Tibial nerve (tissue), 4 donors: ENCODE measurements around the gene RHBDL1. TPM values are rescaled to one million over a fixed set of nuclear protein-coding genes. Genes with fewer than 3 reads are reported as not detected.
A peak's percentile ranks its signal among the peaks of the same experiment; 100 is the strongest.

Experiments used
- DNase-seq, 2 donors: peaks; one replicate each; pipeline ENCODE4 v3.0.0-alpha.2; 2019; ENCODE audit warnings: low spot score in 2 of 2
- H3K27ac ChIP-seq, 4 donors: fragments of 200-600 bp; sonication (generic) in 3 of 4; one replicate each; pipeline ENCODE4 v1.5.1; 2017 to 2019; ENCODE audit warnings: mild to moderate bottlenecking in 1 of 4
- H3K27me3 ChIP-seq, 2 donors: fragments of 200-600 bp; sonication (generic) in 1 of 2; one replicate each; pipeline versions ENCODE4 v1.5.1 to v1.6.0; 2017 to 2019
- H3K36me3 ChIP-seq, 3 donors: fragments of 200-600 bp; sonication (generic); one replicate each; pipeline ENCODE4 v1.5.1; 2018 to 2019
- H3K4me1 ChIP-seq, 4 donors: fragments of 200-600 bp; sonication (generic) in 3 of 4; one replicate each; pipeline ENCODE4 v1.5.1; 2017 to 2019
- H3K4me3 ChIP-seq, 4 donors: fragments of 200-600 bp; sonication (generic) in 3 of 4; one replicate each; pipeline ENCODE4 v1.5.1; 2017 to 2019; ENCODE audit warnings: mild to moderate bottlenecking in 1 of 4, moderate library complexity in 1 of 4
- H3K9me3 ChIP-seq, 4 donors: fragments of 200-600 bp; sonication (generic) in 3 of 4; one replicate each; pipeline ENCODE4 v1.5.1; 2017 to 2019
- EP300 ChIP-seq, 2 donors: sonication (generic); formaldehyde crosslinking; IDR thresholded peaks; one replicate each; pipeline ENCODE4 v1.6.1; 2017; ENCODE audit warnings: antibody characterized with exemption in 2 of 2, mild to moderate bottlenecking in 1 of 2
- POLR2A ChIP-seq, 2 donors: fragments of 450-650 bp; IDR thresholded peaks; one replicate each; pipeline ENCODE4 v1.6.1; 2017; ENCODE audit warnings: antibody characterized with exemption in 2 of 2, mild to moderate bottlenecking in 2 of 2, moderate library complexity in 2 of 2
- WGBS, 2 donors: methylation state at CpG; one replicate each; pipeline ENCODE4 v1.1.5; 2018; 5-methylcytosine and 5-hydroxymethylcytosine counted together
- total RNA-seq, 4 donors: library from RNA; depleted of rRNA; stranded (reverse); fragments of >200 nt; gene quantifications; one replicate each; pipeline ENCODE4 v1.1.0, GENCODE V29; 2016
- TF ChIP-seq, protein P1 (sequence below), 5 experiments: fragments of 200-600 bp in 3 of 5; fragments of 450-650 bp in 2 of 5; sonication (generic) in 3 of 5; IDR thresholded peaks; one replicate each; pipeline ENCODE4 v1.5.1; 2016 to 2019; ENCODE audit warnings: antibody characterized with exemption in 5 of 5, mild to moderate bottlenecking in 3 of 5, moderate library complexity in 2 of 5

The RHBDL1 gene
- total RNA-seq, 4 donors from 2014 or later = 0.90 to 3.5 (median 1.9) TPM

- WGBS, 2 donors = 91 to 92% methylated on average over 29 to 33 of the region's 33 CpGs
- no peak for DNase-seq
- Histone ChIP-seq H3K27me3 (no peaks in the 10 kb centered on the region), H3K36me3 (peaks cover 2 to 57% (median 3%) of the 10 kb centered on the region in 3 donors), H3K4me3 (no peak overlapping the region), H3K4me1 (peaks cover 0 to 44% (median 25%) of the 10 kb centered on the region in 4 donors), H3K9me3 (no peaks in the 10 kb centered on the region), H3K27ac (peak overlapping the region in 2 of 4 donors; percentile 76 to 87)
- TF ChIP-seq POLR2A (IDR thresholded peaks at IDR 0.05) = no peak
- TF ChIP-seq EP300 (IDR thresholded peaks at IDR 0.05) = no peak
- TF ChIP-seq, protein P1, sequence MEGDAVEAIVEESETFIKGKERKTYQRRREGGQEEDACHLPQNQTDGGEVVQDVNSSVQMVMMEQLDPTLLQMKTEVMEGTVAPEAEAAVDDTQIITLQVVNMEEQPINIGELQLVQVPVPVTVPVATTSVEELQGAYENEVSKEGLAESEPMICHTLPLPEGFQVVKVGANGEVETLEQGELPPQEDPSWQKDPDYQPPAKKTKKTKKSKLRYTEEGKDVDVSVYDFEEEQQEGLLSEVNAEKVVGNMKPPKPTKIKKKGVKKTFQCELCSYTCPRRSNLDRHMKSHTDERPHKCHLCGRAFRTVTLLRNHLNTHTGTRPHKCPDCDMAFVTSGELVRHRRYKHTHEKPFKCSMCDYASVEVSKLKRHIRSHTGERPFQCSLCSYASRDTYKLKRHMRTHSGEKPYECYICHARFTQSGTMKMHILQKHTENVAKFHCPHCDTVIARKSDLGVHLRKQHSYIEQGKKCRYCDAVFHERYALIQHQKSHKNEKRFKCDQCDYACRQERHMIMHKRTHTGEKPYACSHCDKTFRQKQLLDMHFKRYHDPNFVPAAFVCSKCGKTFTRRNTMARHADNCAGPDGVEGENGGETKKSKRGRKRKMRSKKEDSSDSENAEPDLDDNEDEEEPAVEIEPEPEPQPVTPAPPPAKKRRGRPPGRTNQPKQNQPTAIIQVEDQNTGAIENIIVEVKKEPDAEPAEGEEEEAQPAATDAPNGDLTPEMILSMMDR (IDR thresholded peaks at IDR 0.05) = no peak
Measured at GRCh38 chr16:628321-629061, 47.0 kb upstream of the RHBDL1 start.

DNA sequence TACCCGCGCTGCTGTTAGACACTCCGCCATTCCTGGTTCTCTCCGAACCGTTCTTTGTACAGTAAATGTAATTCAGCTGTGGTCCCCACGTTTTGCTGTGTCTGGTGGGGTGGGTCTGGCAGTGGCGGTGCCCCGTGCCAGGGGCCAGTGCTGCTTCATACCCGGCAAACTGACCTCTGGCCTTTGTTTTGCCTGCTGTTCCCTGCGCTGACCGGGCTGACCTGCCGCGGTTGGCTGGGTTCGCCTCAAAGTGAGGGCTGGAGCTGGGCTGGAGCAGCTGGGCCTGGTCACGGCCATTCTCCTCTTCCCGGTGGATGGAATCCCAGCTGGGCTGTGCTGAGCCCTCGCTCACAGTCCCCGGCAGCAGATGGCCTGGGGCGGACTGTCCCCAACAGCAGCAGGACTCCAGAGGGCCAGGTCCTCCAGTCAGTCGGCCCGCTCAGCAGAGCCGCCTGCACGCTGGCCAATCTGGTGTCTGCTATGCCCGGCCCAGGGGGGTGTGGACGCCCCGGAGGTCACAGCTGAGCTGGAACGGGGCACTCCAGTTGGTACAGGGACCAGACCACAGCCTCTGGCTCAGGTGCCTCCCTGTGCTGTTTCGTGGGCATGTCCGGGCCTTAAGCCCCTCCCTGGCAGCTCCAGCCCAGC is 46.2 kb upstream of the RHBDL1 start:
- H3K27me3 ChIP-seq = no peaks in the 10 kb centered on the region
- no peaks in the 10 kb centered on the region for H3K9me3 ChIP-seq
- DNase-seq = no peak
- H3K27ac ChIP-seq = peak overlapping the region; percentile 22 to 87 (median 66)
- peaks cover 0 to 46% (median 25%) of the 10 kb centered on the region in 4 donors for H3K4me1 ChIP-seq
- no peak overlapping the region for H3K4me3 ChIP-seq
- TF ChIP-seq EP300 (IDR thresholded peaks at IDR 0.05) = no peak
- TF ChIP-seq POLR2A (IDR thresholded peaks at IDR 0.05) = no peak
- TF ChIP-seq, protein P1 (IDR thresholded peaks at IDR 0.05) = no peak
- WGBS, 2 donors = 53 to 56% methylated on average over 14 to 20 of the region's 29 CpGs
- H3K36me3 ChIP-seq = peaks cover 3 to 65% (median 4%) of the 10 kb centered on the region in 3 donors

- Histone ChIP-seq H3K27ac (peak overlapping the region in 3 of 4 donors; percentile 56 to 87 (median 76)), H3K9me3 (no peaks in the 10 kb centered on the region), H3K4me3 (no peak overlapping the region), H3K4me1 (peaks cover 0 to 52% (median 27%) of the 10 kb centered on the region in 4 donors), H3K36me3 (peaks cover 3 to 69% (median 4%) of the 10 kb centered on the region in 3 donors), H3K27me3 (no peaks in the 10 kb centered on the region)
- DNase-seq = no peak
- 15 to 19% methylated on average over 4 to 7 of the region's 11 CpGs for WGBS, 2 donors
- no peak for TF ChIP-seq POLR2A (IDR thresholded peaks at IDR 0.05)
- TF ChIP-seq EP300 (IDR thresholded peaks at IDR 0.05) = no peak
- TF ChIP-seq, protein P1 (IDR thresholded peaks at IDR 0.05) = no peak
Measured at GRCh38 chr16:629833-630248, 45.6 kb upstream of the RHBDL1 start.

- TF ChIP-seq EP300 (IDR thresholded peaks at IDR 0.05) = peak in 1 of 2 donors; percentile 61
- no peak for TF ChIP-seq POLR2A (IDR thresholded peaks at IDR 0.05)
- Histone ChIP-seq H3K27ac (peak overlapping the region in 3 of 4 donors; percentile 56 to 87 (median 76)), H3K36me3 (peaks cover 3 to 65% (median 4%) of the 10 kb centered on the region in 3 donors), H3K9me3 (no peaks in the 10 kb centered on the region), H3K4me1 (peaks cover 0 to 57% (median 32%) of the 10 kb centered on the region in 4 donors), H3K27me3 (no peaks in the 10 kb centered on the region), H3K4me3 (no peak overlapping the region)
- 17 to 30% methylated on average over 19 to 20 of the region's 29 CpGs for WGBS, 2 donors
- DNase-seq = no peak
Measured at GRCh38 chr16:630249-630814, 45.1 kb upstream of the RHBDL1 start.

DNA sequence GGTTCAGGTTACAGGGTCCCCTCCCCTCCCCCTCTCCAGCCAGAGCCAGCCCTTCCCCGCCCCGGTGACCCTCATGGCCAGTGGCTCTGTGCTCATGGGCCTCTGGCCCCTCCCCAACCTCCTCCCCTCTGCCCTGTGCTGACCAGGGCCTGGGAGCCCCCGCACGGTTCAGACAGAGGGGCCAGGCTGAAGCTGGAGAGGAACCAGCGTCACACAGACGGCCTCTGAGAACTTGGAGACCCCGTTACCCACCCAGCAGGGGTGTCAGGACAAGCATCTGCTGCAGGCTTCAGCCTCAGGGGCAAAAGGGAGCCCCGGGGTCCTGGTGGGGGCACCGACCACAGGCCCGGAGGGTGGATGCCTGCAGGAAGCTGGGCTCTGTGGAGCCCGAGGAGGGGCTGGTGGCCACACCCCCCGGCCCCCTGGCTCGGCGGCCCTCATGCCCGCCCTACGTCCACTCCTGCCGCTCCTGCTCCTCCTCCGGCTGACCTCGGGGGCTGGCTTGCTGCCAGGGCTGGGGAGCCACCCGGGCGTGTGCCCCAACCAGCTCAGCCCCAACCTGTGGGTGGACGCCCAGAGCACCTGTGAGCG is 44.6 kb upstream of the RHBDL1 start, which contains the start of gene WFIKKN1:
Gene WFIKKN1 (plus strand): TSS at position 171 of the 591 bp plus-strand sequence. CDS start 269 bp downstream, at position 440.
- DNase-seq = no peak
- H3K27me3 ChIP-seq = no peaks in the 10 kb centered on the region
- peak within 1 kb of the TSS in 3 of 4 donors; percentile 56 to 87 (median 76) for H3K27ac ChIP-seq
- 0 to 6% methylated on average over 8 to 13 of the region's 23 CpGs for WGBS, 2 donors
- H3K9me3 ChIP-seq = no peaks in the 10 kb centered on the region
- H3K36me3 ChIP-seq = peaks cover 3 to 59% (median 4%) of the 10 kb centered on the region in 3 donors
- H3K4me3 ChIP-seq = no peak within 1 kb of the TSS
- TF ChIP-seq EP300 (IDR thresholded peaks at IDR 0.05) (no peak), POLR2A (IDR thresholded peaks at IDR 0.05) (no peak)
- TF ChIP-seq, protein P1 (IDR thresholded peaks at IDR 0.05) = no peak
- H3K4me1 ChIP-seq = peaks cover 0 to 62% (median 34%) of the 10 kb centered on the region in 4 donors
